SK-N-MC (cell line): ENCODE results near the gene R3HDML.

ENCODE experiments used
- EZH2 ChIP-seq: fragments of 200-600 bp; sonication (generic); IDR thresholded peaks from one replicate; pipeline ENCODE4 v1.6.1; 2017; ENCODE audit warnings: antibody characterized with exemption
- FOXP2 ChIP-seq: optimal IDR thresholded peaks from 2 replicates; pipeline ENCODE3; 2011; ENCODE audit warnings: mild to moderate bottlenecking, moderate library complexity; ENCODE audit not compliant: insufficient read depth; ENCODE audit errors: extremely low read length, control extremely low read depth
- POLR2AphosphoS5 ChIP-seq: IDR thresholded peaks from 2 replicates; pipeline ENCODE4 v1.6.1; 2012; ENCODE audit warnings: mild to moderate bottlenecking, low read depth, low read length, borderline replicate concordance

DNA sequence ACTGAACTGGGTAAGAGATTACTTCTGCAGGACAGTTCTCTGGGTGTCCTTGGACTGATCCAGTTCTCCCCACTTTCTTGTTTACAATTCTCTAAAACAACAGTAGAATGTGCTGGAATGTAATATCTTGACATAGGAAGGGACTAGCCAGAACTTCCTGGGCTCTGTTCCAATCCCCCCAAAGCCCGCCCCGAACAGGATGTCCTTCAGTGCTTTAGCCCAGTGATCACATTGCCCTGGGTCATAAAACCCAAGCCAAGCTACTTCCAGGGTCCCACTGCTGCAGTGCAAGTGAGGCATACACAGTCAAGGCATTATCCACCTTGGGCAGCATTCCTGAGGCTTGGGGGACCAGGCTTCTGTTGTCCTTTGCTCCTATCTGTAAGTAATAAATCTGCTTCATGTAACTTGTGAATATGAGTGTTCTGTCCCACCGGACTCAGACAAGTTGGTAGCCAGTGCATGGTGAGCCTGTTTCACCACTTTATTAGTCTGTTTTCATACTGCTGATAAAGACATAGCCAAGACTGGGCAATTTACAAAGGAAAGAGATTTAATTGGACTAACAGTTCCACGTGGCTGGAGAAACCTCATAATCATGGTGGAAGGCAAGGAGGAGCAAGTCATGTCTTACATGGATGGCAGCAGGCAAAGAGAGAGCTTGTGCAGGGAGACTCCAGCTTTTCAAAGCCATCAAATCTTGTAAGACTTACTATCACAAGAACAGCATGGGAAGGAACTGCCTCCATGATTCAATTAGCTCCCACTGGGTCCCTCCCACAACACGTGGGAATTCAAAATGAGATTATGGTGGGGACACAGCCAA is 49.4 kb upstream of the R3HDML start:
- TF ChIP-seq EZH2 (no peak), POLR2AphosphoS5 (no peak), FOXP2 (no peak)
